Astrocyte (in vitro differentiated cells and primary cell): ENCODE data around the gene IPO11. TPM values are rescaled to one million over a fixed set of nuclear protein-coding genes. Genes with fewer than 3 reads are reported as not detected.

Experiments used
- DNase-seq: peaks from one replicate; pipeline ENCODE4 v3.0.0-alpha.2; 2010; ENCODE audit warnings: low read depth
- FAIRE-seq: peaks from 2 replicates; lab custom pipeline; 2011; peaks lifted over from hg19 to GRCh38; lab: Jason Lieb, UNC
- H2AFZ ChIP-seq: 2 replicates; pipeline ENCODE4 v1.6.0; 2012; ENCODE audit warnings: low read depth, low read length, inconsistent platforms
- H3K27ac ChIP-seq: 2 replicates; pipeline ENCODE4 v1.5.1; 2011; ENCODE audit warnings: low read depth, low read length, inconsistent platforms
- H3K27me3 ChIP-seq: 2 replicates; pipeline ENCODE4 v1.6.0; 2011; ENCODE audit warnings: low read length, inconsistent platforms; ENCODE audit not compliant: insufficient read depth
- H3K36me3 ChIP-seq: 2 replicates; pipeline ENCODE4 v1.5.1; 2011; ENCODE audit warnings: low read length, inconsistent platforms; ENCODE audit not compliant: insufficient read depth
- H3K4me1 ChIP-seq: 2 replicates; pipeline ENCODE4 v1.5.1; 2011; ENCODE audit warnings: low read length, inconsistent platforms; ENCODE audit not compliant: insufficient read depth
- H3K4me2 ChIP-seq: 2 replicates; pipeline ENCODE4 v1.6.0; 2012; ENCODE audit warnings: low read length, inconsistent platforms
- H3K4me3 ChIP-seq: 2 replicates; pipeline ENCODE4 v1.5.1; 2011; ENCODE audit warnings: low read depth, mild to moderate bottlenecking, low read length, inconsistent platforms; ENCODE audit not compliant: insufficient read depth
- H3K79me2 ChIP-seq: 2 replicates; pipeline ENCODE4 v1.6.0; 2012; ENCODE audit warnings: mild to moderate bottlenecking, low read length, inconsistent platforms; ENCODE audit not compliant: insufficient read depth
- H3K9ac ChIP-seq: 2 replicates; pipeline ENCODE4 v1.6.0; 2012; ENCODE audit warnings: mild to moderate bottlenecking, low read length, inconsistent platforms
- H3K9me3 ChIP-seq: 2 replicates; pipeline ENCODE4 v1.5.1; 2012; ENCODE audit warnings: low read depth, mild to moderate bottlenecking, low read length, inconsistent platforms; ENCODE audit not compliant: insufficient read depth
- H4K20me1 ChIP-seq: 2 replicates; pipeline ENCODE4 v1.6.0; 2012; ENCODE audit warnings: low read length, inconsistent platforms; ENCODE audit not compliant: insufficient read depth
- H3K27ac Mint-ChIP-seq: one replicate; pipeline ENCODE4 v1.8.0; 2021; ENCODE audit warnings: mild to moderate bottlenecking, mixed read lengths; ENCODE audit not compliant: unreplicated experiment
- H3K27me3 Mint-ChIP-seq: one replicate; pipeline ENCODE4 v1.8.0; 2021; ENCODE audit warnings: low read depth, mixed read lengths; ENCODE audit not compliant: unreplicated experiment
- H3K36me3 Mint-ChIP-seq: one replicate; pipeline ENCODE4 v1.8.0; 2021; ENCODE audit warnings: low read depth, mixed read lengths; ENCODE audit not compliant: unreplicated experiment
- H3K4me1 Mint-ChIP-seq: one replicate; pipeline ENCODE4 v1.8.0; 2021; ENCODE audit warnings: low read depth, mixed read lengths; ENCODE audit not compliant: unreplicated experiment
- H3K4me3 Mint-ChIP-seq: one replicate; pipeline ENCODE4 v1.8.0; 2021; ENCODE audit warnings: mild to moderate bottlenecking, moderate library complexity, mixed read lengths; ENCODE audit not compliant: unreplicated experiment
- H3K9me3 Mint-ChIP-seq: one replicate; pipeline ENCODE4 v1.8.0; 2021; ENCODE audit warnings: mild to moderate bottlenecking, mixed read lengths; ENCODE audit not compliant: unreplicated experiment
- CTCF ChIP-seq: IDR thresholded peaks from 2 replicates; pipeline ENCODE4 v1.5.1; 2011; ENCODE audit warnings: low read depth, mild to moderate bottlenecking, inconsistent platforms, low read length, moderate library complexity; ENCODE audit not compliant: insufficient read depth
- EZH2 ChIP-seq: IDR thresholded peaks from 2 replicates; pipeline ENCODE4 v1.6.1; 2012; ENCODE audit warnings: mild to moderate bottlenecking, low read length, inconsistent platforms; ENCODE audit not compliant: insufficient read depth
- total RNA-seq: library from RNA; stranded (reverse); gene quantifications from 2 replicates; pipeline ENCODE4 v1.2.1, GENCODE V29; 2021

IPO11 gene
- total RNA-seq, 1 donor from 2014 or later, result 31.7 TPM

GRCh38 chr5:62395210-62395950 is 17.2 kb upstream of the IPO11 start:
- H3K4me1 Mint-ChIP-seq, result peaks cover 8% of the 10 kb centered on the region

GRCh38 chr5:62403411-62404250 is 8.9 kb upstream of the IPO11 start, which contains the start of gene DIMT1:
DIMT1 (minus strand) TSS chr5:62403905; CDS start chr5:62403772, 133 bp downstream.
- Mint-ChIP-seq H3K36me3 (no peaks in the 10 kb centered on the region), H3K4me3 (peak within 1 kb of the TSS; percentile 89), H3K27me3 (no peaks in the 10 kb centered on the region), H3K4me1 (peaks cover 10% of the 10 kb centered on the region), H3K9me3 (no peaks in the 10 kb centered on the region), H3K27ac (peak within 1 kb of the TSS; percentile 99)
- FAIRE-seq, result peak; percentile 74
- Histone ChIP-seq H3K4me2 (peak within 1 kb of the TSS; percentile 97), H2AFZ (peak within 1 kb of the TSS; percentile 88), H3K79me2 (peaks cover 26% of the 10 kb centered on the region), H3K4me3 (peak within 1 kb of the TSS; percentile 87), H3K9ac (peak within 1 kb of the TSS; percentile 92), H3K36me3 (peaks cover 7% of the 10 kb centered on the region), H3K27ac (peak within 1 kb of the TSS; percentile 87), H3K9me3 (no peaks in the 10 kb centered on the region), H3K27me3 (no peaks in the 10 kb centered on the region), H3K4me1 (peaks cover 5% of the 10 kb centered on the region), H4K20me1 (peaks cover 8% of the 10 kb centered on the region)
- no peak for TF ChIP-seq CTCF
- no peak for TF ChIP-seq EZH2
- DNase-seq, result peak; percentile 94

More at GRCh38 chr5:62395210-62395950, 17.2 kb upstream of the IPO11 start:
- H4K20me1 ChIP-seq, result peaks cover 14% of the 10 kb centered on the region
- TF ChIP-seq EZH2 (no peak), CTCF (no peak)
- H3K9ac ChIP-seq, result no peak overlapping the region
- no peak overlapping the region for H3K4me3 Mint-ChIP-seq
- no peak for FAIRE-seq
- no peak overlapping the region for H3K4me2 ChIP-seq
- H3K27me3 ChIP-seq, result no peaks in the 10 kb centered on the region
- peaks cover 34% of the 10 kb centered on the region for H3K36me3 ChIP-seq
- H3K4me3 ChIP-seq, result no peak overlapping the region
- H3K27me3 Mint-ChIP-seq, result no peaks in the 10 kb centered on the region
- H3K9me3 Mint-ChIP-seq, result no peaks in the 10 kb centered on the region
- DNase-seq, result peak; percentile 44
- H2AFZ ChIP-seq, result no peak overlapping the region
- no peaks in the 10 kb centered on the region for H3K79me2 ChIP-seq
- peaks cover 3% of the 10 kb centered on the region for H3K36me3 Mint-ChIP-seq
- H3K4me1 ChIP-seq, result no peaks in the 10 kb centered on the region
- H3K27ac Mint-ChIP-seq, result peak overlapping the region; percentile 83
- peak overlapping the region; percentile 22 for H3K27ac ChIP-seq
- no peaks in the 10 kb centered on the region for H3K9me3 ChIP-seq
